Keratinocyte (primary cell): ENCODE data around the gene TRAFD1. TPM values are rescaled to one million over a fixed set of nuclear protein-coding genes. Genes with fewer than 3 reads are reported as not detected.

ENCODE experiments used
- DNase-seq: peaks from one replicate; pipeline ENCODE4 v3.0.0-alpha.2; 2011; ENCODE audit warnings: low read depth, missing footprints, low spot score
- FAIRE-seq: peaks from 2 replicates; lab custom pipeline; 2011; peaks lifted over from hg19 to GRCh38; lab: Jason Lieb, UNC
- H2AFZ ChIP-seq: 2 replicates; pipeline ENCODE4 v1.6.0; 2012; ENCODE audit warnings: low read length, control low read depth, inconsistent platforms; ENCODE audit not compliant: control insufficient read depth
- H3K27ac ChIP-seq: 2 replicates; pipeline ENCODE4 v1.5.1; 2011; ENCODE audit warnings: low read length; ENCODE audit not compliant: control insufficient read depth, insufficient read depth
- H3K27me3 ChIP-seq: 3 replicates; pipeline ENCODE4 v1.6.0; 2011; ENCODE audit warnings: low read length; ENCODE audit not compliant: control insufficient read depth, insufficient read depth; ENCODE audit errors: extremely low read depth
- H3K36me3 ChIP-seq, 2 experiments: 2 replicates in 1 of 2; 3 replicates in 1 of 2; pipeline ENCODE4 v1.5.1; 2011; ENCODE audit warnings: low read length in 2 of 2, mild to moderate bottlenecking in 1 of 2; ENCODE audit not compliant: control insufficient read depth in 2 of 2, insufficient read depth in 2 of 2; ENCODE audit errors: extremely low read depth in 1 of 2
- H3K4me1 ChIP-seq: 3 replicates; pipeline ENCODE4 v1.5.1; 2011; ENCODE audit warnings: low read length; ENCODE audit not compliant: control insufficient read depth, insufficient read depth; ENCODE audit errors: extremely low read depth
- H3K4me2 ChIP-seq: 3 replicates; pipeline ENCODE4 v1.6.0; 2011; ENCODE audit warnings: low read depth, low read length; ENCODE audit not compliant: control insufficient read depth, insufficient read depth; ENCODE audit errors: extremely low read depth
- H3K4me3 ChIP-seq, 3 experiments: fragments of 200-600 bp in 1 of 3; sonication (generic) in 1 of 3; 2 replicates in 2 of 3; 3 replicates in 1 of 3; pipeline ENCODE4 v1.5.1; 2011 to 2016; ENCODE audit warnings: low read length in 3 of 3, mild to moderate bottlenecking in 3 of 3, control low read depth in 2 of 3, inconsistent platforms in 1 of 3, low read depth in 1 of 3, mixed read lengths in 1 of 3, mixed run types in 1 of 3, moderate library complexity in 1 of 3; ENCODE audit not compliant: control insufficient read depth in 2 of 3, insufficient read depth in 2 of 3; ENCODE audit errors: extremely low read depth in 1 of 3
- H3K79me2 ChIP-seq: 2 replicates; pipeline ENCODE4 v1.6.0; 2012; ENCODE audit warnings: low read length; ENCODE audit not compliant: control insufficient read depth, insufficient read depth
- H3K9ac ChIP-seq: 3 replicates; pipeline ENCODE4 v1.6.0; 2011; ENCODE audit warnings: low read length; ENCODE audit not compliant: control insufficient read depth, insufficient read depth; ENCODE audit errors: extremely low read depth
- H3K9me1 ChIP-seq: 3 replicates; pipeline ENCODE4 v1.6.0; 2011; ENCODE audit warnings: low read length; ENCODE audit not compliant: control insufficient read depth, insufficient read depth; ENCODE audit errors: extremely low read depth
- H3K9me3 ChIP-seq: 2 replicates; pipeline ENCODE4 v1.5.1; 2012; ENCODE audit warnings: low read depth, low read length; ENCODE audit not compliant: control insufficient read depth
- H4K20me1 ChIP-seq: 3 replicates; pipeline ENCODE4 v1.6.0; 2011; ENCODE audit warnings: low read length; ENCODE audit not compliant: control insufficient read depth, insufficient read depth; ENCODE audit errors: extremely low read depth
- EZH2 ChIP-seq: IDR thresholded peaks from one replicate; pipeline ENCODE4 v1.6.1; 2012; ENCODE audit warnings: inconsistent platforms, mild to moderate bottlenecking, low read length, moderate library complexity
- dilution Hi-C: fragments of 300-500 bp; cut with MboI; formaldehyde crosslinking; loops from one replicate; pipeline ENCODE4 v1.7.0; 2020; ENCODE audit warnings: low sequenced_read_pairs; ENCODE audit not compliant: extremely low pct_ligation_motif_present
- polyA plus RNA-seq, 5 experiments: library from polyadenylated mRNA; depleted of rRNA in 3 of 5; stranded (reverse) in 3 of 5; stranded (forward) in 1 of 5; unstranded in 1 of 5; fragments of >200 nt; gene quantifications; 1 replicate in 1 of 5; 2 replicates in 3 of 5; 3 replicates in 1 of 5; pipeline versions ENCODE4 v1.2.1 to v1.2.3, GENCODE V29; 2011 to 2012; ENCODE audit warnings: missing spikeins in 2 of 5, low read depth in 1 of 5, low replicate concordance in 1 of 5
- TF ChIP-seq, protein P1 (sequence below), 3 experiments: IDR thresholded peaks in 1 of 3; conservative IDR thresholded peaks in 1 of 3; optimal IDR thresholded peaks in 1 of 3; 2 replicates in 2 of 3; 3 replicates in 1 of 3; pipeline versions ENCODE3 to v1.5.1; 2011; ENCODE audit warnings: low read length in 3 of 3, mild to moderate bottlenecking in 3 of 3, moderate library complexity in 2 of 3, control low read depth in 1 of 3, inconsistent platforms in 1 of 3; ENCODE audit not compliant: insufficient read depth in 2 of 3; ENCODE audit errors: extremely low read depth in 1 of 3

The TRAFD1 gene
- polyA plus RNA-seq, 1 donor (not counting 4 experiments of a cell fraction or from before 2014, with no cell fraction given), result 25.6 TPM

DNA sequence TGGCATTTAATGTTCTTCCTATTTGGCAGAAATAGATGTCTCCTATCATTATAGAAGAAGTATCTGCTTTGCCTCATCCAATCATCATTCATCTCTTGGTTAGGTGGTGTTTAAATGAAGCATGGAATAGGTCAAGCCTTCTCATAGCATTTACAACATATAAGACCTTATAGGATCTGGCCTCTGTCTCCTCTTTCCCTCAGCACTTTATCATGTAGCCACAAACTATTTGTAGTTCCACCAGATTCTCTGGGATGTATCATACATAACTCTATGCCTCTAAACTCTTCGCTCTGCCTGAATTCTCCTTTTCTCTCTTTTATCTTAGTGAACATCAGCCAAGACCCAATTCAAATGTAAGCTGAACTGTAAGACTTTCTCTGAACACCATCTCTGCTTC lies 37.5 kb upstream of the TRAFD1 start:
- peaks cover 19 to 24% of the 10 kb centered on the region in 2 experiments for H3K36me3 ChIP-seq
- TF ChIP-seq EZH2, result no peak
- TF ChIP-seq, protein P1, sequence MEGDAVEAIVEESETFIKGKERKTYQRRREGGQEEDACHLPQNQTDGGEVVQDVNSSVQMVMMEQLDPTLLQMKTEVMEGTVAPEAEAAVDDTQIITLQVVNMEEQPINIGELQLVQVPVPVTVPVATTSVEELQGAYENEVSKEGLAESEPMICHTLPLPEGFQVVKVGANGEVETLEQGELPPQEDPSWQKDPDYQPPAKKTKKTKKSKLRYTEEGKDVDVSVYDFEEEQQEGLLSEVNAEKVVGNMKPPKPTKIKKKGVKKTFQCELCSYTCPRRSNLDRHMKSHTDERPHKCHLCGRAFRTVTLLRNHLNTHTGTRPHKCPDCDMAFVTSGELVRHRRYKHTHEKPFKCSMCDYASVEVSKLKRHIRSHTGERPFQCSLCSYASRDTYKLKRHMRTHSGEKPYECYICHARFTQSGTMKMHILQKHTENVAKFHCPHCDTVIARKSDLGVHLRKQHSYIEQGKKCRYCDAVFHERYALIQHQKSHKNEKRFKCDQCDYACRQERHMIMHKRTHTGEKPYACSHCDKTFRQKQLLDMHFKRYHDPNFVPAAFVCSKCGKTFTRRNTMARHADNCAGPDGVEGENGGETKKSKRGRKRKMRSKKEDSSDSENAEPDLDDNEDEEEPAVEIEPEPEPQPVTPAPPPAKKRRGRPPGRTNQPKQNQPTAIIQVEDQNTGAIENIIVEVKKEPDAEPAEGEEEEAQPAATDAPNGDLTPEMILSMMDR (optimal IDR thresholded peaks at IDR 0.05 in 1 of 3, IDR thresholded peaks at IDR 0.05 in 1 of 3, conservative IDR thresholded peaks at IDR 0.05 in 1 of 3; ENCODE audit: extremely low read depth in 1 of 3, insufficient read depth in 2 of 3, low read length in 3 of 3), result no peak
- H3K27me3 ChIP-seq, result no peaks in the 10 kb centered on the region
- DNase-seq (no peak), FAIRE-seq (no peak)
- no peak overlapping the region for H3K4me2 ChIP-seq
- H3K27ac ChIP-seq, result no peak overlapping the region
- no peaks in the 10 kb centered on the region for H3K9me3 ChIP-seq
- H3K9me1 ChIP-seq, result no peaks in the 10 kb centered on the region
- H3K4me1 ChIP-seq, result no peaks in the 10 kb centered on the region
- dilution Hi-C loops, result no loop called here
- no peak overlapping the region for H3K9ac ChIP-seq
- H3K4me3 ChIP-seq, result no peak overlapping the region
- H4K20me1 ChIP-seq, result no peaks in the 10 kb centered on the region
- H2AFZ ChIP-seq, result no peak overlapping the region
- peaks cover 52% of the 10 kb centered on the region for H3K79me2 ChIP-seq

DNA sequence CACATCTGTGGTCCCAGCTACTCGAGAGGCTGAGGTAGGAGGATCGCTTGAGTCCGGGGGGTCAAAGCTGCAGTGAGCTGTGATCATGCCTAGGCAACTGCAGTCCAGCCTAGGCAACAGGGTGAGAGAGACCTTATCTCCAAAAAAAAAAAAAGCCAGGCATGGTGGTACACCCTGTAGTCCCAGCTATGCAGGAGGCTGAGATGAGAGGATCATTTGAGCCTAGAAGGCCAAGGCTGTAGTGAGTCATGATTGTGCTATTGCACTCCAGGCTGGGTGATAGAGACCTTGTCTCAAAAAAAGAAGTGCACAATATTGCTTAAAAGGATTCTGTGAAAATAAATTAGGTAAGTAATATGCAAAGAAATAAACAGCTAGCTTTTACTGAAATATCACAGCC lies 33.8 kb upstream of the TRAFD1 start:
- DNase-seq (no peak), FAIRE-seq (no peak)
- no peak for TF ChIP-seq EZH2
- TF ChIP-seq, protein P1 (optimal IDR thresholded peaks at IDR 0.05 in 1 of 3, IDR thresholded peaks at IDR 0.05 in 1 of 3, conservative IDR thresholded peaks at IDR 0.05 in 1 of 3; ENCODE audit: extremely low read depth in 1 of 3, insufficient read depth in 2 of 3, low read length in 3 of 3), result no peak
- H3K9ac ChIP-seq, result no peak overlapping the region
- H3K27me3 ChIP-seq, result no peaks in the 10 kb centered on the region
- no peaks in the 10 kb centered on the region for H3K9me1 ChIP-seq
- H3K79me2 ChIP-seq, result peaks cover 66% of the 10 kb centered on the region
- dilution Hi-C loops, result no loop called here
- peaks cover 9% of the 10 kb centered on the region for H3K4me1 ChIP-seq
- no peaks in the 10 kb centered on the region for H3K9me3 ChIP-seq
- peaks cover 5% of the 10 kb centered on the region for H4K20me1 ChIP-seq
- no peak overlapping the region for H2AFZ ChIP-seq
- H3K4me2 ChIP-seq, result no peak overlapping the region
- H3K36me3 ChIP-seq, result peaks cover 11 to 20% of the 10 kb centered on the region in 2 experiments
- H3K27ac ChIP-seq, result no peak overlapping the region
- H3K4me3 ChIP-seq, result no peak overlapping the region
